GM21390 (cell line): Measurements from ENCODE around the gene LIMCH1.
"Not testable (repeated sequence)": the region's sequence is repeated elsewhere in the genome, so short reads cannot be mapped to it uniquely, and the experiment has no call there.

Experiments used
- ATAC-seq: cut with Tn5 transposase; IDR thresholded peaks from one replicate; pipeline ENCODE4 v1.9.1; 2021; ENCODE audit not compliant: unreplicated experiment

LIMCH1 gene

DNA sequence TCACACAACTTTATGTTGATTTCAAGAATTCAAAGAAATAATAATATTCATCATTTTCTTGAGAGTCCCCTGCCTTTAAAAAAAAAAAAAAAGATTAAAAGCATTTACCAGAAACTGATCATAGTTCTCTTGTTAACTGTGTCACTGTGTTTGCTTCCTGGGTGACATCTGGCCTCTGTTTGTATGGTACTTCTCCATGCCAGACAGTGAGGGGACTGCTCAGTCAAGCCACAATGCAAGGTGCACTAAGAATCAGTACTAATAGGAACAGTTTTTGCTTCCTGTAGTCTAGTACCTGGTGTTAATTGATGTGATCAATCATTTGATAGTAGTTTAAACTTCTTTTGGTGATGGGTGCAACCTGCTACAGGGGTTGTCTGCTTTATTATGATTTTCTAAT, 133.0 kb downstream of the LIMCH1 start:
- no peak for ATAC-seq

DNA sequence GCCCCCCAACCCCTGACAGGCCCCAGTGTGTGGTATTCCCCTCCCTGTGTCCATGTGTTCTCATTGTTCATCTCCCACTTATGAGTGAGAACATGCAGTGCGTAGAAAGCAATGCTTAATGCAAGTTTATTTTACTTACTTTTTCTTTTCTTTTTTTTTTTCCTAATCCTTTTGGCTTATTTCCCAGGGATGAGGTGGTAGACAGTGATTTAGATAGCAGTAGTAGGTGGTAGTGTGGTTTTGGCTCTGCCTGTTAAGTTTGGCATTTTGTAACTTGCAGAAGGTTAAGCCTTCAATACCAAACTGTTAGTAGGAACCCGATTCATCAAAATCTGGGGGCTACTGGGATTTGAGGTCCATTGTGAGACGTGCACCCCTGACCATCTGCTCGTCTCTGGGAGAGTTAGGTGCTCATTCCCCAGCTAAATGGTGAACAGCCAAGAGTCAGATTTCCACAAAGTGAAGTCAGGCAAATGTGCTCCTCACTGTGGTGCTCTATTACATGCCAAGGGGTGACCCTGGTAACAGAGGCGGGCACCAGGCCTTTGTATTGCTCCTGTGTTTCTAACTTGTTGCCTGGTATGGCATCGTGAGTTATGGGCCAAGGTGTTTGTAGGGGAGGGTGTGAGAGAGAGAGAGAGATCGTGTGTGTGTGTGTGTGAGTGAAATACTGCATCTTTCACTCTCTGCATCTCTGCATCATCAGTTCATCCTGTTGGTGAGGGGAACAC, 140.3 kb downstream of the LIMCH1 start:
- no peak for ATAC-seq

DNA sequence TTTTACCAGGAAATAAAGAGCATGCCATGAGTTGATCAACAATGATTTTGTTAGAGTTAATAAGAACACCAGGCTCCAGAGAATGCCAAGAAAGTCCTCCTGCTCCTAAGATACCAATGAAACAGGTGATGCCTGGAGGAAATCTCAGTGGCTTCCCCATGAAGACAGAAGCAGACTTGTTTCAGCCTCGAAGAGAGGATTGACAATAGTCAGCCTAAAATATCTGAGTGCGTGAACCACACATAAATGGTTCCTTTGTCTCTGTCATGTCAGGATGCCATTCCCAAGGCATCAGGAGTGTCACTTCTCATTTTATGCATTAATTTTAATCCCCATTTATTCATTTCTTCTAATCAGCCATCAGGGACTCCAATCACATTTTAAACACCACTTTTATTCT, 141.0 kb downstream of the LIMCH1 start:
- ATAC-seq = no peak

DNA sequence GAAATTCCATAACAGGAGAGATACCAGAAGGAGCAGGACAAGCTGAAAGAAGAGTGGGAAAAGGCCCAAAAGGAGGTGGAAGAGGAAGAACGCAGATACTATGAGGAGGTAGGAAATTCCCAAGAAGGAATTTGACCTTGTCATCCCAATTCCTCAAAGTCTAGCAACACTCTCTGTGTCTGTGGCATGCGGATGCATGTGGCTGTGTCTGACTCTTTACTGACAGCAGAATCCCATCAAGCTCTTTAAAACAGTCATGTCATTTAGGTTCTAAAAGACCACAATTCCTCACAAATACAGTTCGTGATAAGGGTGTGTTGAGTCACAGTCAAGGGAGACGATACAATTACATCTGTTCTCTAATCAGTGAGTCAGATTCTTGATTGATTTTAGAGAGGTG, 142.0 kb downstream of the LIMCH1 start:
- ATAC-seq = no peak

DNA sequence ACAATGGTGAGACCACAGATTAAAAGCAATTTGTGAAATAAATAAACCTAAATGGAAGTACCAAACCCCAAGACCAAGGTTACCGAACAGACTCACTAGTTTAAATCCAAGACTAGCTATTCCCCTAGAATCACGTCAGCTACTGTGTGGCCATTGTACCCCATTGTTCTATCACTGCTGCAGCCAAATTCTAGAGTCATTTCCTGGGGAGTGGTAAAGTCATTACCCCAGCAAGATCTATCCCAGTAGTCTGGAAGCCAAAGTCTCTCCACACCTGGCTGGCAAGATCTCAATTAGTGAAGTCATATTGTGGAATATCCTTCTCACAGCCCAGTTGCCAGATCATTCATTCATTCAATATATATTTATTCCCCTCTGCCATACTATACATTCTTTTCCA, 143.1 kb downstream of the LIMCH1 start:
- ATAC-seq = no peak

DNA sequence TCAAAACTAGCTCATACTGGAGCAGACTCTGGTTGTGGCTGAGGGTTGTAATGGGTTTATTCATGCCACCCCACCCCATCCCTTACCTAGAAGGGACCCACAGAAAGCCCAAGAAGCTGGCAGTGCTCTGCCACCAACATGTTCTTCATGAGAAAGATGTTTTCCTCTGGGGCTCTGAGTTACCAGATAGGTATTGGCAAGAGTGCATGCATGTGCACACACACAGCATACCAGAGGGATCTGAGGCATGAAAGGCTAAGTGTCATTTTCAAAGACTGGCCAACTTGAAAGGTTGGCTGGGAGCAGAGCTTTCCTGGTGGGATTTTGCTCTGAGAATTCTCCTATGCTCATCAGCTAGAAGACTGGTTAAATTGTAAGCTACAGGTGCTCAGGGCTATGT, 145.4 kb downstream of the LIMCH1 start:
- ATAC-seq = no peak

DNA sequence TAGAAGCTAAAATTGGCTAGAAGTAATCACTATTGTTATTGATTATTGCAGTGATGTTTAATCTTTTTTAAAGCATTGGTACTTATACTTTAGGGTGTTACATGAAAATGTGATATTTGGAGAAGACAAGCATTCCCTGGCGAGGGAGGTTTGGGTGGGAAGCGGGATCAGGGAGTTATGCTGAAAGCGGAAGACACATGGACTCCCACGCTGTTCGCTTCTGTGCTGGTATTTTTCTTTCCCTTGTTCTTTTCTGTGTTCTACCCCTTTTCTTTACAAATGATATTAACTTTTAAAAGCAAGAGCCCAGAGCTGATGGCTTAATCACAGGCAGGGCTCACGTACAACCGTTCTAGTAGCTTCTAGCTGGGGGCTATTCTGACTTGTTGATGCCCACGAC, 148.9 kb downstream of the LIMCH1 start:
- no peak for ATAC-seq

DNA sequence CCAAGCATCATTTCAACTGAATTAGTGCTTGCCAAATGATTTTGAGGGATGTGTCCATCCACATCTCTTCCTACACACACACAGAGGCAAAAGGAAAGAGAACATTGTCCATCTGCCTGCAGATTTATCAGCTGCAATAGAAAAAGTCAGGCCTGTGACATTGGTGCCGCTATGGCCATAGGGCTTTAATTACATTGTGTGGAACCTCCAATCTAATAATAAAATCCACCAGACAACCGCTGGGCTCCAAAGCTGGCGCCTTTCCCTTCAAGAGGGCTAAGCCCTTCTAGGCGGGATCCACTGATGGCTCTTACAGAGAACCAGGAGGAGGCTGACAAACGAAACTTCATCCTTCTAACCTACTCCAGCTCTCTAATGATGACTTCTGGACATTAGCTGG, 150.0 kb downstream of the LIMCH1 start:
- no peak for ATAC-seq

DNA sequence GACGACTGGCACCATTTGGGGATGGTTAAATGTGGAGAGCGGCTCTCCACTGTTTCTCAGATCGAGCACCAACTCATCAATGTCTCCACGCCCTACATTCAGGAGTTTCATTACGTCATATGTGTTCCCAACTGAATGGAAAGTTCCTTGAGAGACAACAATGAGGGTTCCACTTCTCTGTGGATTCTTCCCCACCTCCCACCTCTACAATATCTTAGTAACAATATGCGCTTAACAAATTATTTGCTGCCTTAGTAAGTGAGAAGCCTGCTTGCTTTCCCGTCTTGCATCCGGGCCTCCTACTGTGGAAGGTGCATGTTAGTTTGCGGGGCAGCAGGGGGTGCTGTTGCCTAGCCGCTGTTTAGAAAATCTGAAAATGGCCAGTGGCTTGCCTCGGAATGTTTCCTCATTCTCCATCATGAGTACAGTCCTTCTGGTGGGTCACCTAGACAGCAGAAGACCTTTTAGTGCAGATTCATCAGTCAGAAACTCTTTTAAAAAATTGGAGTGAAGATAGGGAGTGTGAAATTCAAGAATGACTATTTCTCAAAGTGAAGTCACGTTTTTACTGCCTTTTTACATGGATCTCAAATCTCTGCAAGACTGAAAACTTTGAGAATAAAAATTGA, 154.9 kb downstream of the LIMCH1 start:
- peak; percentile 82 for ATAC-seq

DNA sequence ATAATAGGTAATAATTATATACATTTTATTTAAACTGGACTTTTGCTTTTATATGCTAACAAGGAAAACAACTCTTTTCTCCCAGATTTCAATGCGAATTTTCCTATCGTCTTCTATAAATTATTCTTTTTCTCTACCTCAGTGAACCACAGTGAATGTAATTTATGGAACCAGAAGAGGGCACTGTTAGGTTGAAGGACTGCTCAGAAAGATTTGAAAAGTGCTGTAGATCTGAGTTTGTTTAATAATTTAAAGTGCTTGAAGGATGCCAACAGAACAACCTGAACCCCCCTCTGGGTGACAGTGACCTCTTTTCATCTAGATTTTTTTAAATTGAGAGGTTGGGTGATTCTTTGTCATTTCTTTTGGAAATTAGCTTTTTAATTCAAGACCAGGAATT, 155.7 kb downstream of the LIMCH1 start:
- ATAC-seq = no peak

DNA sequence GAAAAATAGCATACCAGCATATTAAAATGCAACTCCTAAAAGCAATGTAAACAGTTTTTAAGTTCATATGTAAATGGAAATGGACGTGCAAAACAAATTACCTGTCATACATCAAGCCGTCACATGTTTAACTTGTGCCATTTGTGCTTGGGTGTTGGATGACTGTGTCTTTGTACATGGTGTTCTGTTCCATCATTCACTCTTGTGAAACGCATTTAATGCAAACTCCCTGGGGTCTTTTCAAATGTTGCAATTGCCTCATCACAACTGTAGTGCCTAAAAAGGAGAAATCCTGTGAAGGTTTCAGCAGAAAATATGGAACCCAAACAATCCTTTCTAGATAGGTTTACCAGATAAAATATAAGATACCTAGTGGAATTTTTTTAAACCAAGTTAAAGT, 158.2 kb downstream of the LIMCH1 start:
- no peak for ATAC-seq

DNA sequence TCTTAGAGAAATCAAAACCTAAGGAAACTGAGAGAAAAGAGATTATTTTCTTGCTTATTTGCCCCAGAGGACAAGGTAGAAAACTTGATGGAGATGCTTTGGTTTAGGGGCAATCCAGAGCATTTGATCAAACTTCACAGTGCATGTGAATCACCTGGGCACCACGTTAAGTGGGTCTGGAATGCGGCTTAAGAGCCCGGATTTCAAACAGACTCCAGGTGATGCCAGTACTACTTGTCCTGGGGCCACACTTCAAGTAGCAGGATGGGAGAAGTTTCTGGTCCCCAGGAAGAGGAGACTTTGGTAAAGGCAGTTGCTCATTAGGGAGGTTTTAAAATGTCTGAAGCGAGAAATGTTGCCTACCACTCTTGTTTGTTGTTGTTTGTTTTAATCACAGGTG, 158.8 kb downstream of the LIMCH1 start:
- ATAC-seq = no peak

DNA sequence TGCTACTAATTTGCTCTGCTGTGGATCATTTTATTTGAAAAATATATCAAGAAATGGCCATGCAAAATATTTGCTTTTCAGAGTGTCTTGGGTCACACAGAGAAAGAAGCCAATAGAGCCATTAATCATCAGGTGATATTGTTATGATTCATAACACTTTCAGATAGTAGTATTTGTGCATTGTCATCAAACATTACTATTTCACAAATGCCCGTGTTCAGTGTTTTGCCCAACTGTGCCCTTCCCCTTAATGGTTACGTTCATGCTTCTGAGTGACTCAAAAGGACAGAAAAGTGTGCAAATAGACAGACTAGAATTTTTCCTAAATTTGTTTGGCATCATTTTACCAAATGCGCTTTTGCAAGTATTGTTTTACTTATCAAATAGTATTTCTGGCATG, 164.0 kb downstream of the LIMCH1 start:
- ATAC-seq = no peak

DNA sequence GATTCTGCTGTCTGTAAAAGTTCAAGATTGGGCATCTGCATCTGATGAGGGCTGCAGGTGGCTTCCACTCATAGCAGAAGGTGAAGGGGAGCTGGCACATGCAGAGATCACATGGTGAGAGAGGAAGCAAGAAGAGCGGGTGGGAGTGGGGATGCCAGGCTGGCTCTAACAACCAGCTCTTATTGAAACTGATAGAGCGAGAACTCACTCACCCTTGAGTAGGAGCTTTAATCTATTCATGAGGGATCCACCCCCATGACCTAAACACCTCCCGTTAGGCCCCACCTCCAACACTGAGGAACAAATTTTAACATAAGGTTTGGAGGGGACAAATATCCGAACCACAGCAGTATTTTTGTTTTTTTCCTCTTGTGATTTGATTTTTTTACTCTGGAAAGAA, 164.8 kb downstream of the LIMCH1 start:
- ATAC-seq = no peak

DNA sequence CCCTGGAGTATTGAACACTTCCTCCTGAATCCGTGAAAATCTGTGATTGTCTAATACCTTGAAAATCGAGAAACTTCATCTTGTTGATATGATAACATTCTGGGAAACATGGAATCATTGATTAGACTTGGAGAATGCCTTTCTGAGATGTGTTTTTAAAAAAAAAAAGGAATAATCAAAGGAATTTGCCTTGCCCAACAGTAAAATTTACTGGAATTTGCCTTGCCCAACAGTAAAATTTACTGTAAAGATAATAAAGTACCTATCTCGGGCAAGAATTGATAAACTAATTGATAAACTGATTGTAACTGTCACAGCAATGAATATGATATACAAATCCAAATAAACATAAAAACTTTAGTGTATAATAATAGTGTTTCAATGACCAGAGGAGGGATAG, 165.8 kb downstream of the LIMCH1 start:
- ATAC-seq = no peak

DNA sequence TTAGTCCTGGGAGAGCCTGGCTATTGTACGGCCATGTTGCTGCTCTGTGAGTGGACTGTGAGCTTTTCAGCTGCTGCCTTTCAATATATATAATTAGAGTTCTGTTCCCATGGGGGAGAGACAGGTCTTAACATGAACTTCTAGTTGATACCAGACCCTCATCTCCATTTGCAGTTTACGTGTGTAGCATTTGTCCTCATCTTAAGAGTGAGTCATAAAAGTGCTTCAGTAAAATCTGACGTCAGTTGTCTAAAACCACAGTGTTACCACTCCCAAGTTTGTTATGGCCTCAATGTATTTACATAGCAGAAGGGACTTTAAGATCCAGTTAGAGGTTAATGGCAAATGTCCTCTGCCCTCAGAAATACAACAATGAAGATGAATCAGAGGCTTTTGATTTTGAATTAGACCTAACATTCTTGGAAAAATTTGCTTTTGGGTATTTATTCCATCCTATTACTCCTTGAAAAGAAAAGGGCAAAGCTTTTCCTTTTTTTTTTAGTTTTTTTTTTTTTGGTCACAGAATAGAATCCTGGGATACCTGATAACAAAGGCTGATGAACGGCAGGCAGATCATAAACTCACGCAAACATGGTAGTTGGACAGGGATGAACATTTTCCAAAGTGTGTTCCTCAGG, 172.0 kb downstream of the LIMCH1 start:
- no peak for ATAC-seq

DNA sequence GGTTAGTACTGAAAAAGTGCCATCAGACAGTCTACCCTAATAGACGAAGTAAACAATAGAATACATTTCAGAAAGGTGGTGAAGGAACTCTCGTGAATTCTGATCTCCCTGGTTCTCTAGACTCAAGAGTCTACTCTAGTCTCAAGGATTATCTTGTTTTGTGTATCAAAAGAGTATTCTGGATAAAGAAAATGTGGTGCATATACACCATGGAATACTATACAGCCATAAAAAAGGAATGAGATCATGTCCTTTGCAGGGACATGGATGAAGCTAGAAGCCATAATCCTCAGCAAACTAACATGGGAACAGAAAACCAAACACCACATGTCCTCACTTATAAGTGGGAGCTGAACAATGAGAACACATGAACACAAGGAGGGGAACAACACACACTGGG, 173.7 kb downstream of the LIMCH1 start:
- not testable (repeated sequence) for ATAC-seq

DNA sequence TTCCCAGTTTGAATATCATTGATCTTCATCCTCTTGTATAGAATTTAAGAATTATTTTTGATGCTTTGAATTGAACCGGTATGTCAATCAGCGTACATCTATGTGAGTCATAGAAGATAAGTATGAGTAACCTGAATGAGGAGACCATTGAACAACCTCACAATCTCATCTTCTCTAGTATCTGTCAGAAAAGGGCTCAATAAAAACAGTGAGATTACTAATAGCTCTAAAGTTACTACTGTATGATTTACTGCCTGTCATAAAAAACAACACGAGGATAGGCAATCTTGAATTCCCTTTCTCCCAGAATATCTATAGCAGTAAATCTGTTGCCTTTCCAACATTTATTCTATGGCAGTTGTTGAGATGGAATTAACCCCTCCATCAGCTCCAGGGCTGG, 174.5 kb downstream of the LIMCH1 start:
- no peak for ATAC-seq

DNA sequence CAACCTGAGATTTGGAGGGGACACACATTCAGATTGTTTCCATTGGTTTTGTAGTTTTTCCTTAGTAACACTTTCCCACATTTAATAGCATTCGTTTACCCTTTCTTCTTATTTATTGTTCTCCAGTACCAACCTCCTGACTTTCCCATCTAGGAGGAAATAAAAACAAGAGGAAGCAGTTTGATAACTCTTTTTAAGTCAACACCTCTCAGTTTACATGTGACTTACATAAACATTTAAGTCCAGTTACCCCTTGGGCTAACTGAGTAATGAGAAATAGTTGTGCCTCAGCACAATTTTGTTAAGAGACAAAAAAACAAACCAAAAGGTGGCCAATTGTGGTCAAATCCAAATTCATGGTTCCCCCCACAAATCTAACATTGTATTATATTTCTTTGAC, 175.8 kb downstream of the LIMCH1 start:
- no peak for ATAC-seq

DNA sequence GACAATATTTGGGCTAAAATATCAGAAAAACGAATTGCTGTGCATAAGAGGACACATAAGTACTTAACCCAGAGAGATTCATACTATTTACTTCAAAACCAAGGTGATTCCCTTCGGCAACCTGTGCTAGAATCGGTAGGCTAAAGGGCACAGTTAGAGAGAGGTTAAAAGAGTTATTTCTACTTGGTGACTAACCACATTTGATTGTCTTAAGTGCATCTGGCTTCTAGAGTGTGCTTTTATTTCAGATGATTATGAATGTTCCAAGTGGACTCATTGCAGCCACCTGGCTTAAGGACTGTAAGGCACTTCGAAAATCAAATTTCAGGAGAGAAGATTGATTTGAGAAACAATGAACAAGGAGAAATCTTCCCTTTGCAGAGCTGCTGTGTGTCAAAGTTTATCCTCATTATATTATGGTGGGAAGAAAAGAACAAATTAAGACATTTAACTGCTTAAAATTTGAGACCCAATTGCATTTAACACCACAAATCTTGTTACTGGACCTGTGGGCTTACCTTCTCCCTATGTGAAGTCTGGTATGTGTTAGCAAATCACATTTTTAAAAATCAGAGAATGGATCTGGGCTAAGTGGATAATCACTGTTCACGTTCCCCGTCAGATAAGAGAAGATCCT, 176.5 kb downstream of the LIMCH1 start:
- no peak for ATAC-seq

DNA sequence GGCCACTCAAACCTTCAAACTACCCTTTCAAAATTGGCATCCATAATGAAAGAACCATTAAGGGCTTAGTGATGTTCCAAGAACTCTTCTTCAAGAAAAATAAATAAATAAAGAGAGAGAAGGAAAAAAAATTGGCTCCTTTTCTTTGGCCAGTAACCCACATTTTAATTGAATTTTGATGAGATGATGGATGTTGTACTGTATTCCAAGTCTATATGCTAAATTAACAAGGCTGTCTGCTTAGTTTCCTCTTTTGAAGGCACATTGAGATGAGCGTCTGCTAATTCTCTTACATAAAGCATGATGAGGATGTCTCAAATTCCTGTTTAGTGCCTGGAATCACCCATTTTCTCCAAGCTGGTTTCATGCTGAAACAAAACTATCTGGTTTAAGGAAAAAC, 177.2 kb downstream of the LIMCH1 start:
- ATAC-seq = no peak

DNA sequence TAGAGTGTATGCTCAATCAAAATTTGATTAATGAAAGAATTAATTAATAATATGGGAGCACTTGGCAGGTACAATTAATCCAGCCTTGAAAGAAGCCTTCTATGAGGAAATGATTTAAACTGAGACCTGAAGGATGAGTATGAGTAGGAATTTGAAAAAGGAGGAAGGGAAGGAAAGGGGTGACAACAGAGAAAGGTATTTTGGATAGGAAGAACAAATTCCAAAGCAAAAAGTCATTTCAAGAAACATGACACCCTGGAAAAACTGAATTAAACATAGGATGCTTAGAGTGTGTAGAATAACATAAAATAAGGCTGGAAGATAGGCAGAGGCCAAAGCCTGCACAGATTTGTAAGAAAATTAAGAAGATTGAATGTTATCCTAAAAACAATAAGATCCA, 180.9 kb downstream of the LIMCH1 start:
- ATAC-seq = no peak
